HepG2 (cell line): ENCODE measurements around the gene EHD4. TPM values are rescaled to one million over a fixed set of nuclear protein-coding genes. Genes with fewer than 3 reads are reported as not detected.

Experiments used
- CSRNP2 ChIP-seq: sonication (generic); formaldehyde crosslinking; conservative IDR thresholded peaks from 2 replicates; pipeline ENCODE4 v1.8.0; 2022; ENCODE audit warnings: low read depth, missing genetic modification reagents
- HNRNPLL ChIP-seq: fragments of 200-400 bp; formaldehyde crosslinking; IDR thresholded peaks from 2 replicates; pipeline ENCODE4 v1.6.1; 2017; ENCODE audit warnings: mild to moderate bottlenecking, low read depth, low read length; ENCODE audit not compliant: poor library complexity, severe bottlenecking
- LBX2 ChIP-seq: sonication (generic); formaldehyde crosslinking; IDR thresholded peaks from 2 replicates; pipeline ENCODE4 v1.5.0; 2020; ENCODE audit warnings: missing genetic modification reagents, mild to moderate bottlenecking, borderline replicate concordance
- PLRG1 ChIP-seq: fragments of 450-650 bp; conservative IDR thresholded peaks from 2 replicates; pipeline ENCODE4 v1.6.1; 2016
- SNAI1 ChIP-seq: sonication (generic); formaldehyde crosslinking; IDR thresholded peaks from 2 replicates; pipeline ENCODE4 v1.5.0; 2020; ENCODE audit warnings: mild to moderate bottlenecking, missing genetic modification reagents, borderline replicate concordance
- SNAPC4 ChIP-seq: sonication (generic); formaldehyde crosslinking; IDR thresholded peaks from 2 replicates; pipeline ENCODE4 v1.4.0; 2020; ENCODE audit warnings: mild to moderate bottlenecking, missing genetic modification reagents
- polyA plus RNA-seq, 8 experiments: library from polyadenylated mRNA; depleted of rRNA in 3 of 8; stranded (reverse) in 7 of 8; unstranded in 1 of 8; fragments of >200 nt; fragmentation: Illumina TruSeq in 4 of 8; extraction: Trizol in 4 of 8; gene quantifications; 2 replicates each; pipeline versions ENCODE4 v1.2.1 to v1.2.3, GENCODE V29; 2011 to 2016; ENCODE audit warnings: low read depth in 4 of 8, missing spikeins in 1 of 8, mixed read lengths in 1 of 8; ENCODE audit not compliant: insufficient read depth in 1 of 8
- total RNA-seq, 5 experiments: library from RNA; depleted of rRNA; stranded (reverse); fragments of >200 nt; fragmentation: Illumina TruSeq; extraction: Trizol; gene quantifications; 2 replicates each; pipeline ENCODE4 v1.2.3, GENCODE V29; 2016; ENCODE audit warnings: low read depth in 1 of 5
- TF ChIP-seq, protein P1 (sequence below): sonication (generic); formaldehyde crosslinking; IDR thresholded peaks from 2 replicates; pipeline ENCODE4 v1.5.0; 2020; ENCODE audit warnings: missing genetic modification reagents

Gene EHD4
- total and polyA plus RNA-seq, 2 of the 13 experiments (the other 11 are each of a cell fraction or from before 2014, with no cell fraction given): 3.1 to 4.8 TPM

DNA sequence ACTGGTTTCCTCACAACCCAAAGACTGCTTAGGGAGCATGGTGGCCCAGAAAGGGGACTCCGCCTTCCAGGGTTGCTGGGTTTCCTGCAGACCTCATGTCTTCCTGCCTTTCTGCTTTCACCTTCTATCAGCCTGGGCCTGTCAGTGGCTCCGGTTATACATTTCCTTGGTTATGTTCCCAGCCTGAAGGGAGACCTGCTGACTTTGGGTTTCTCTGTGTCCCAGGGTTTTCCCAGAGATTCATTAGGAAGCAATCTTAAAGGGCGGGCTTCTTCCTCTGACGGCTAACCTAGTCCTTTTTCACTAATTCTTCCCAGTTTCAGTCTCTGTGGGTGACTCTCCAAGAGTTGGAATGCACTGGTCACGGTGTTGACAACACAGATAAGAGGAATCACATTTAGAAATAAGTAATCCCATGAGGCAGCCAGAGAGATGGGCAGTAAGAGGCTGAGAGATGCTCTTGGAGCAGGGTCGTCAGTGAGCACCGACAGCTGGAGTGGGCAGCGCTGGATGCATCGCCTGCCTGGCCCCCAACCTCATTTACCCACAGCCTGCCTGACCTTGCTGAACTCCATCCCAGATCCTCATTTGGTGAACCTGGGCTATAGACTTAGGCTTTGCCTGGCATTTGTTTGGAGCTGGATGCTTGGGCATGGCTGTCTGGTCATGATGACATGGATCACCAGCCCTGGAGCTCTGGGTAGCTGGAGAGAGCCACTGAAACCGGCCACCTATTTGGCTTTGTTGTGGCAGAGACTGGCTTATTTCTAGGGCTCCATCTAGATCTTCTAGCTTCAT, 10.0 kb upstream of the EHD4 start (continued):
- TF ChIP-seq CSRNP2 (CRISPR knock-in tag) (no peak), SNAI1 (CRISPR knock-in tag) (no peak), SNAPC4 (CRISPR knock-in tag) (no peak), HNRNPLL (no peak), LBX2 (no peak), PLRG1 (no peak)
- TF ChIP-seq, protein P1, sequence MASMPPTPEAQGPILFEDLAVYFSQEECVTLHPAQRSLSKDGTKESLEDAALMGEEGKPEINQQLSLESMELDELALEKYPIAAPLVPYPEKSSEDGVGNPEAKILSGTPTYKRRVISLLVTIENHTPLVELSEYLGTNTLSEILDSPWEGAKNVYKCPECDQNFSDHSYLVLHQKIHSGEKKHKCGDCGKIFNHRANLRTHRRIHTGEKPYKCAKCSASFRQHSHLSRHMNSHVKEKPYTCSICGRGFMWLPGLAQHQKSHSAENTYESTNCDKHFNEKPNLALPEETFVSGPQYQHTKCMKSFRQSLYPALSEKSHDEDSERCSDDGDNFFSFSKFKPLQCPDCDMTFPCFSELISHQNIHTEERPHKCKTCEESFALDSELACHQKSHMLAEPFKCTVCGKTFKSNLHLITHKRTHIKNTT: no peak
- TF ChIP-seq, all 625 proteins: peak for 0
